GM21529 (cell line): ENCODE data around the gene DBH.
"Not testable (repeated sequence)": the region's sequence is repeated elsewhere in the genome, so short reads cannot be mapped to it uniquely, and the experiment has no call there.

Source experiments
- ATAC-seq: cut with Tn5 transposase; IDR thresholded peaks from one replicate; pipeline ENCODE4 v1.9.1; 2021; ENCODE audit not compliant: unreplicated experiment

DBH gene

GRCh38 chr9:133621725-133622267 is 14.4 kb upstream of the DBH start:
- no peak for ATAC-seq

- ATAC-seq: no peak
Measured at GRCh38 chr9:133622555-133622954, 13.6 kb upstream of the DBH start.

- not testable (repeated sequence) for ATAC-seq
Measured at GRCh38 chr9:133626008-133626407, 10.2 kb upstream of the DBH start.

GRCh38 chr9:133627341-133627740 is 8.8 kb upstream of the DBH start:
- ATAC-seq: no peak

GRCh38 chr9:133628766-133629165 is 7.4 kb upstream of the DBH start:
- no peak for ATAC-seq

- no peak for ATAC-seq
Measured at GRCh38 chr9:133629221-133630110, 6.7 kb upstream of the DBH start.

GRCh38 chr9:133631111-133631510 is 5.1 kb upstream of the DBH start:
- no peak for ATAC-seq

- no peak for ATAC-seq
Measured at GRCh38 chr9:133632806-133633680, 3.1 kb upstream of the DBH start.

GRCh38 chr9:133633681-133634080 is 2.5 kb upstream of the DBH start:
- ATAC-seq: no peak

GRCh38 chr9:133634081-133634691 is 2.0 kb upstream of the DBH start:
- no peak for ATAC-seq

GRCh38 chr9:133635098-133635497 is 1.1 kb upstream of the DBH start:
- ATAC-seq: no peak

- ATAC-seq: no peak
Measured at GRCh38 chr9:133636902-133637301, 739 bp downstream of the DBH start.

- no peak for ATAC-seq
Measured at GRCh38 chr9:133637451-133638055, 1.4 kb downstream of the DBH start.

- no peak for ATAC-seq
Measured at GRCh38 chr9:133638076-133638475, 1.9 kb downstream of the DBH start.

- ATAC-seq: no peak
Measured at GRCh38 chr9:133638711-133639110, 2.5 kb downstream of the DBH start.

GRCh38 chr9:133639613-133640012 is 3.5 kb downstream of the DBH start:
- ATAC-seq: no peak

- ATAC-seq: no peak
Measured at GRCh38 chr9:133640160-133640559, 4.0 kb downstream of the DBH start.

- no peak for ATAC-seq
Measured at GRCh38 chr9:133640580-133641395, 4.6 kb downstream of the DBH start.

GRCh38 chr9:133641396-133641655 is 5.2 kb downstream of the DBH start:
- no peak for ATAC-seq

GRCh38 chr9:133641861-133642595 is 5.9 kb downstream of the DBH start:
- ATAC-seq: no peak
